Retina (tissue), 1 donor: ENCODE results near the gene CEP95.
"Not testable (repeated sequence)": the region's sequence is repeated elsewhere in the genome, so short reads cannot be mapped to it uniquely, and the experiment has no call there.

Experiments
- DNase-seq: peaks from one replicate; pipeline ENCODE4 v3.0.0-alpha.2; 2016

The CEP95 gene

GRCh38 chr17:64574646-64575045 lies 67.9 kb downstream of the CEP95 start:
- no peak for DNase-seq

GRCh38 chr17:64575431-64575830 lies 68.7 kb downstream of the CEP95 start:
- no peak for DNase-seq

GRCh38 chr17:64577025-64577424 lies 70.2 kb downstream of the CEP95 start:
- not testable (repeated sequence) for DNase-seq

GRCh38 chr17:64579917-64580316 lies 73.1 kb downstream of the CEP95 start:
- DNase-seq: no peak

- DNase-seq: no peak
Observed at GRCh38 chr17:64580384-64581315, 73.9 kb downstream of the CEP95 start.

- DNase-seq: no peak
Observed at GRCh38 chr17:64583038-64583437, 76.3 kb downstream of the CEP95 start.

DNA sequence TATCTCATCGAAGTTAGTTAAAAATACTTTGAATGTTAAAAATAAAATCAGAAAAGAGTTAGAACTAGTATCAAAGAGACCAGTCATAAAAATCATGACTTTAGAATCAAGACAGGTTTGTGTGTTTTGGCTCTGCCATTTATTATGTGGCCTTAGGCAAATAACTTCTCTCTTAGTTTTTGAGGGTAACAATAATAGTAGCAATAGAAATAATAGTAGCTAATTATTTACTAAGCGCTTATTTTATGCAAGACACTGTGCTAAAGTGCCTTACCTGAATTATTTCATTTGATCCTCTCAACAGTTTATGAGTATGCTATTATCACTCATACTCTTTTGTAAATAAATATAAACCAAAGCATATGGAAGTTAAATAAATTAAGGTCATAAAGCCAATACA lies 78.4 kb downstream of the CEP95 start:
- DNase-seq: no peak
